Spleen (tissue), 7 donors: ENCODE data around the gene FAH.

ENCODE experiments used
- CTCF ChIP-seq, 11 experiments: fragments of 200-600 bp in 7 of 11; fragments of 450-650 bp in 4 of 11; sonication (generic) in 4 of 11; IDR thresholded peaks in 8 of 11; conservative IDR thresholded peaks in 3 of 11; 1 replicate in 7 of 11; 2 replicates in 4 of 11; pipeline versions ENCODE4 v1.4.0 to v1.8.0; 2016 to 2021; ENCODE audit warnings: antibody characterized with exemption in 11 of 11, inconsistent platforms in 4 of 11, mild to moderate bottlenecking in 1 of 11
- POLR2A ChIP-seq, 3 donors: fragments of 450-650 bp; IDR thresholded peaks; one replicate each; pipeline ENCODE4 v1.5.1; 2017; ENCODE audit warnings: antibody characterized with exemption in 3 of 3, mild to moderate bottlenecking in 1 of 3
- POLR2AphosphoS5 ChIP-seq, 3 donors: sonication (generic); formaldehyde crosslinking; IDR thresholded peaks; one replicate each; pipeline ENCODE4 v1.5.1; 2017; ENCODE audit warnings: antibody characterized with exemption in 3 of 3
- donor health status: DM: no; HTN: no; CAD: no; lungs with moderate emphysema.
- donor health status: DM: no; HTN: no; CAD: no.
- donor health status: DM: no; HTN: no; CAD: no.

- TF ChIP-seq CTCF (IDR thresholded peaks at IDR 0.05 in 8 of 11, conservative IDR thresholded peaks at IDR 0.05 in 3 of 11) (no peak), POLR2AphosphoS5 (IDR thresholded peaks at IDR 0.05) (no peak), POLR2A (IDR thresholded peaks at IDR 0.05) (no peak)
Observed at GRCh38 chr15:80121546-80121945, 31.3 kb upstream of the FAH start.
